Measurements from ENCODE around the gene NANOS3.
"Not testable (repeated sequence)": the region's sequence is repeated elsewhere in the genome, so short reads cannot be mapped to it uniquely, and the experiment has no call there.

Gene NANOS3

GRCh38 chr19:13918726-13919411 is 41.9 kb downstream of the NANOS3 start:
- DNase-seq (ENCODE audit: low read depth in 3 of 3, low spot score in 1 of 3) = no peak

GRCh38 chr19:13920524-13920923 is 43.6 kb downstream of the NANOS3 start:
- no peak for DNase-seq (ENCODE audit: low read depth in 3 of 3, low spot score in 1 of 3)

GRCh38 chr19:13920940-13921747 is 44.2 kb downstream of the NANOS3 start:
- no peak for DNase-seq (ENCODE audit: low read depth in 3 of 3, low spot score in 1 of 3)

- not testable (repeated sequence) for DNase-seq (ENCODE audit: low read depth in 3 of 3, low spot score in 1 of 3)
Observed at GRCh38 chr19:13922118-13922517, 45.2 kb downstream of the NANOS3 start.

GRCh38 chr19:13923194-13923987 is 46.5 kb downstream of the NANOS3 start:
- DNase-seq (ENCODE audit: low read depth in 3 of 3, low spot score in 1 of 3) = no peak

- DNase-seq (ENCODE audit: low read depth in 3 of 3, low spot score in 1 of 3) = no peak
Observed at GRCh38 chr19:13926010-13926409, 49.1 kb downstream of the NANOS3 start.

GRCh38 chr19:13926715-13927114 is 49.8 kb downstream of the NANOS3 start:
- no peak for DNase-seq (ENCODE audit: low read depth in 3 of 3, low spot score in 1 of 3)

- no peak for DNase-seq (ENCODE audit: low read depth in 3 of 3, low spot score in 1 of 3)
Observed at GRCh38 chr19:13929340-13929739, 52.4 kb downstream of the NANOS3 start.

- DNase-seq (ENCODE audit: low read depth in 3 of 3, low spot score in 1 of 3) = no peak
Observed at GRCh38 chr19:13929956-13930355, 53.0 kb downstream of the NANOS3 start.

All from stimulated activated CD4-positive, alpha-beta T cell treated with anti-CD3 and anti-CD28 coated beads, TNF-alpha, amount 100 ng/mL, for 1 hour (primary cell).